ENCODE results near the gene MACF1.
"Not testable (repeated sequence)": the region's sequence is repeated elsewhere in the genome, so short reads cannot be mapped to it uniquely, and the experiment has no call there.

The MACF1 gene

GRCh38 chr1:39182804-39183203 lies 21.7 kb upstream of the MACF1 start:
- DNase-seq: no peak

GRCh38 chr1:39183503-39184353 lies 20.8 kb upstream of the MACF1 start:
- DNase-seq: peak; percentile 95

GRCh38 chr1:39184354-39184818 lies 20.1 kb upstream of the MACF1 start:
- no peak for DNase-seq

- DNase-seq: no peak
Observed at GRCh38 chr1:39187275-39188046, 17.0 kb upstream of the MACF1 start.

- no peak for DNase-seq
Observed at GRCh38 chr1:39189592-39190041, 14.9 kb upstream of the MACF1 start.

GRCh38 chr1:39190096-39190495 lies 14.4 kb upstream of the MACF1 start:
- DNase-seq: no peak

GRCh38 chr1:39194398-39195051 lies 10.0 kb upstream of the MACF1 start:
- DNase-seq: no peak

GRCh38 chr1:39195166-39196111 lies 9.1 kb upstream of the MACF1 start:
- DNase-seq: no peak

GRCh38 chr1:39196244-39197215 lies 8.0 kb upstream of the MACF1 start:
- DNase-seq: no peak

GRCh38 chr1:39199593-39199992 lies 4.9 kb upstream of the MACF1 start:
- no peak for DNase-seq

- no peak for DNase-seq
Observed at GRCh38 chr1:39205102-39205780, 746 bp downstream of the MACF1 start.

GRCh38 chr1:39205781-39206464 lies 1.4 kb downstream of the MACF1 start:
- no peak for DNase-seq

- not testable (repeated sequence) for DNase-seq
Observed at GRCh38 chr1:39208360-39208759, 3.9 kb downstream of the MACF1 start.

GRCh38 chr1:39210649-39211048 lies 6.2 kb downstream of the MACF1 start:
- no peak for DNase-seq

GRCh38 chr1:39212499-39212898 lies 8.0 kb downstream of the MACF1 start:
- no peak for DNase-seq

GRCh38 chr1:39213511-39214002 lies 9.1 kb downstream of the MACF1 start:
- no peak for DNase-seq

- DNase-seq: no peak
Observed at GRCh38 chr1:39214021-39214713, 9.7 kb downstream of the MACF1 start.

- no peak for DNase-seq
Observed at GRCh38 chr1:39214714-39214997, 10.2 kb downstream of the MACF1 start.

All from DMS153 (cell line).